Stimulated activated CD8-positive, alpha-beta memory T cell treated with anti-CD3 and anti-CD28 coated beads, Interleukin-15, amount 100 ng/mL, for 4 hours (primary cell): ENCODE measurements around the gene PHIP.
"Not testable (repeated sequence)": the region's sequence is repeated elsewhere in the genome, so short reads cannot be mapped to it uniquely, and the experiment has no call there.

Experiments
- DNase-seq, 2 donors: peaks; one replicate each; pipeline ENCODE4 v3.0.0-alpha.2; 2020; ENCODE audit warnings: low read depth in 2 of 2

Gene PHIP

GRCh38 chr6:78925317-78925716 is 152.7 kb downstream of the PHIP start:
- no peak for DNase-seq

GRCh38 chr6:78921168-78921567 is 156.9 kb downstream of the PHIP start:
- not testable (repeated sequence) for DNase-seq

- no peak for DNase-seq
Observed at GRCh38 chr6:78917788-78918187, 160.3 kb downstream of the PHIP start.

GRCh38 chr6:78916411-78916810 is 161.6 kb downstream of the PHIP start:
- DNase-seq: no peak

GRCh38 chr6:78911218-78911940 is 166.7 kb downstream of the PHIP start:
- DNase-seq: no peak

- DNase-seq: no peak
Observed at GRCh38 chr6:78910591-78911171, 167.4 kb downstream of the PHIP start.

- no peak for DNase-seq
Observed at GRCh38 chr6:78910010-78910409, 168.0 kb downstream of the PHIP start.

GRCh38 chr6:78909391-78909790 is 168.7 kb downstream of the PHIP start:
- no peak for DNase-seq

- DNase-seq: no peak
Observed at GRCh38 chr6:78908621-78909020, 169.4 kb downstream of the PHIP start.

GRCh38 chr6:78896227-78896626 is 181.8 kb downstream of the PHIP start:
- DNase-seq: no peak

GRCh38 chr6:78889901-78890300 is 188.2 kb downstream of the PHIP start:
- DNase-seq: not testable (repeated sequence)
